HG03558 (cell line): ENCODE data around the gene IL20RA.
A peak's percentile ranks its signal among the peaks of the same experiment; 100 is the strongest.
"Not testable (repeated sequence)": the region's sequence is repeated elsewhere in the genome, so short reads cannot be mapped to it uniquely, and the experiment has no call there.

ENCODE experiments used
- ATAC-seq: cut with Tn5 transposase; IDR thresholded peaks from one replicate; pipeline ENCODE4 v1.9.1; 2021; ENCODE audit warnings: moderate number of reproducible peaks; ENCODE audit not compliant: unreplicated experiment; ENCODE audit errors: extremely low read depth

The IL20RA gene

DNA sequence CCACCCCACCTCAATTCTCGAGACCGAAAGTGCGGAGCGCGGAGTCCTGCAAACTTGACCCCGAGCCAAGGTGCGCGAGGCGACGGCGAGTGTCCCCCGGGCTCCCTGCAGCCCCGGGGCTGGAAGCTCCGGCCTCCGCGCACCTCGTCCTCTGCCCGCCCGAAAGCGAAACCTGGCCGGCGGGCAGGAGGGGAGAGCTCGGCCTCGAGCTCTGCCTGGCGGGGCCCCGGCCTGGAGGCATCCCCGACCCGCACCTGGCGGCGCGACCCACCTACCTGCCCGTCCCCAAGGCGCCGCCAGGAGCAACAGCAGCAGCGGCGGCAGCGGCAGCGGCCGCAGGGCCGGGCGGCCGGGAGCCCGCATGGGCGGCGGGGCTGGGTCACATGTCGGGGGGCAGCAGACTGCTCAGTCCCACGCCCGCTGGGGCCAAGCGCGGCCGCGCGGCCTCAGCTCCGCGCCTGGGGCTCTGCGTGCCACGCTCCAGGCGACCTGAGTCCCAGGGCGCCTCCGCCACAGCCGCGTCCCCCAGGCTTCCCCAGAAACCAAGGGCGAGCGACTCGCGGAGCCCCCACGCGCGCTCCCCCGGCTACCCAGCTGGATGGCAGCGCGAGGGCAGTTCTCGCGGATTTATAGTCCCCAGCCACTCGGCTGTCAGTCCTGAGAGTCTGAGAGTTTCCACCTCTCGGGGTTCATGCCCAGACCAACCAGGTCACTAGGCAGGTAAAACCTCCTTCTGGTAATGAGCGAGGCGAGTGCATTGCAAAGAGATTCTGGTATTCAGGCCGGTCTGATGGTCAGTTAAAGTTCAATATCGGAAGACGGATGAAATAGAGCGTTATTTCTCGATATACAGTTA, at the start of gene IL20RA:
IL20RA (minus strand) TSS at position 600 of the 856 bp plus-strand sequence; CDS start at position 363, 237 bp downstream.
- no peak for ATAC-seq

DNA sequence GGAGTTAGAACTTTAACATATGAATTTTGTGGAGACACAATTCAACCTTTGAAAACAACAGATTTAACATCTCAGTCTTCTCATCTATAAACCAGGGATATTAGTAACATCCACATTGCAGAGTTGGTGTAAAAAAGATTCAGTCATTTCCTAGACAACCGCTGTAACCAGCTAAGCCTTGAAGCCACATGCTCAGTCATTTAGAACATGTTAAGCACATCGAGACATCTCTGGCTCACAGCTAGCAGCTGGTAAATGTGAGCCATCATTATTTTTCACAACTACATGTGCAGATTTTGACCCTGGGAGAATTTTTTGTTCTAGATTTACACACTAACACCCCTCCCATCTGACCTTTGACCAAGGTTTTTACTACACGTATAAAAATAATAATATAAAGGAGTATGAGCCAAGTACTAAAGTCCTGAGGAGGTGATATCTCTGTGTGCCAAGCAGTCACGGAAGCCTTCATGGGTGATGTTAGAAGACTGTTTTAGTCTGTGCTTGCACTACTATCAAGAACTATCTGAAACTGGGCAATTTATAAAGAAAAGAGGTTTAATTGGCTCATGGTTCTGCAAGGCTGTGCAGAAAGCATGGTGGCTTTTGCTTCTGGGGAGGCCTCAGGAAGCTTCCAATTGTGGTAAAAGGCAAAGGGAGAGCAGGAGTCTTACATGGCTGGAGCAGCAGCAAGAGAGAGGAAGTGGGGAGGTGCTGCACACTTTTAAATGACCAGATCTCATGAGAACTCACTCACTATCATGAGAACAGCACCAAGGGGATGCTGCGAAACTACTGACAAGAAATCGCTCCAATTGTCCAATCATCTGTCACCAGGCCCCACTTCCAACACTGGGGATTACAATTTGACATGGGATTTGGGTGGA, 48.7 kb upstream of the IL20RA start:
- ATAC-seq: no peak

DNA sequence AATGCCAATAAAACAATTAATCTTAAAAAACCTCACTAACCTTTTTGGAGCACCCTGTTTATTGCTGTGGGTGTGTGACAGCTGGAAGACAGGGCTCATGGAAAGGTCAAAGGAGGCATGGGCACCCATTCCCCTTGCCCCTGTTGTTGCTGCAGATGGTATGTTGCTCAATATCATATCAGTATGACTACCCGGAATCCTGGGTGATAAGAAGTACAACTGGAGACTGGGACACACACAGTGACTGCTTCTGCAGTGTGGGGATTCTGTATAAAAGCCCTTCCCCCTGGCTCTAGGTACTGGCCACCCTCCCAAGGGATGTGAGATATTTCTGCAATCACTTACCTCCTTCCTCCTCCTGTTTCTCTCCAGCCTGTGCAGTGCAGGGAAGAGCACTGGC, 47.3 kb upstream of the IL20RA start:
- ATAC-seq: no peak

GRCh38 chr6:137089305-137089704, 44.5 kb upstream of the IL20RA start:
- ATAC-seq: no peak

GRCh38 chr6:137087902-137088301, 43.1 kb upstream of the IL20RA start:
- no peak for ATAC-seq

GRCh38 chr6:137086031-137086430, 41.3 kb upstream of the IL20RA start:
- ATAC-seq: no peak

- ATAC-seq: no peak
Observed at GRCh38 chr6:137084865-137085617, 40.3 kb upstream of the IL20RA start.

DNA sequence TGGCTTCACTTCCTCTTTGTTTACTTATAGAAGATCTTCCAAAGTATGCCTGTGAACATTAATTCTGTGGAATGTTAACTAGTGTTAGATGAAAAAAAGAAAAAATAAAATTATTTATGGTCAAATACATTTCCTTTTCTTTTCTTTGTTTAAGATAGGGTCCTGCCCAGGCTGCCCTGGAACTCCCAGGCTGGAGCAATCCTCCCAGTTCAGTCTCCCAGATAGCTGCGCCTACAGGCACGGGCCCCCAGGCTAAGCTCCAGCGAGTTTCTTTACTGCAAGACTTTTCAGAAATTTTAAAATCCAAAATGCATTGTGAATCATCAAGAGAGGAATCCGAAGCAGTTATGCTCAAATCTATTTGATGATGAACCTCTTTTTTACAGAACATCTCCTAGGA, 39.3 kb upstream of the IL20RA start:
- ATAC-seq: no peak

- ATAC-seq: no peak
Observed at GRCh38 chr6:137081997-137082396, 37.2 kb upstream of the IL20RA start.

GRCh38 chr6:137080711-137081110, 35.9 kb upstream of the IL20RA start:
- ATAC-seq: no peak

DNA sequence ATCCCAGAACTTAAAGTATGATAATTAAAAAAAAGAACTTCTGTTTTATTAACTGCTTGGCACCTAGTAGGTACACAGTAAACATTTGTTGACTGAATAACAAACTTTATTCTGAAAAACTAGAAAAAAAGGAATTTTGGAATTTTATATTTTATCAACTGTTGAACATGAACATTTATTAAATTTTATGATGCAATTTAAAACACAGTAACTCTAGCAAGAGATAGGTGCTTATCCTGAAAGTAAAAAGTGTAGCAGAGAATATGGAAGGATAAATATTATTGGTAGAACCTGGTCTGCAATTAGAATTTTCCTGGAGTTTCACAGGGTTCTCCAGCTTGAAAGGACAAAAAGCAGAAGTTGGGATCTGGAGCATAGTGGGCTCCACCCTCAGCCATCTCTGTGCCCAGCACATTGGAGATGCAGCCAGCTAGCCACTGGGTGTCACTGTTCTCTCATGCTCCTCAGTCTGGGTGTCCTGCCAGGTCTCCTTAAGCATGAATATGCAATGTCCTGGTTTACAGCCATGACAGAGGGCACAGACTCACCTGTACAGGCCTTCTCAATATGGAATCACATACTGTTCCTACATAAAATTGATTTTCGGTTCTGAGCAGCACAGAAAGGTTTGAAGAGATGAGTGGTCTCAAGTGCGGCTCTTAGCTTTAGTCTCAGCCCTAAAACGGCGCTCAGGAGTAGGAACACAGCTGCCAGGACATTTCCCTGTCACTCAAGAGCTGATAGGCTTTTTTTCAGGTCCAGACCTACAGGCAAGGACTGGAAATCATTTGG, 31.7 kb upstream of the IL20RA start:
- peak; percentile 99 for ATAC-seq

GRCh38 chr6:137075790-137076189, 31.0 kb upstream of the IL20RA start:
- not testable (repeated sequence) for ATAC-seq

- no peak for ATAC-seq
Observed at GRCh38 chr6:137070303-137070702, 25.5 kb upstream of the IL20RA start.

- no peak for ATAC-seq
Observed at GRCh38 chr6:137067399-137067798, 22.6 kb upstream of the IL20RA start.

GRCh38 chr6:137058037-137058436, 13.3 kb upstream of the IL20RA start:
- ATAC-seq: no peak

DNA sequence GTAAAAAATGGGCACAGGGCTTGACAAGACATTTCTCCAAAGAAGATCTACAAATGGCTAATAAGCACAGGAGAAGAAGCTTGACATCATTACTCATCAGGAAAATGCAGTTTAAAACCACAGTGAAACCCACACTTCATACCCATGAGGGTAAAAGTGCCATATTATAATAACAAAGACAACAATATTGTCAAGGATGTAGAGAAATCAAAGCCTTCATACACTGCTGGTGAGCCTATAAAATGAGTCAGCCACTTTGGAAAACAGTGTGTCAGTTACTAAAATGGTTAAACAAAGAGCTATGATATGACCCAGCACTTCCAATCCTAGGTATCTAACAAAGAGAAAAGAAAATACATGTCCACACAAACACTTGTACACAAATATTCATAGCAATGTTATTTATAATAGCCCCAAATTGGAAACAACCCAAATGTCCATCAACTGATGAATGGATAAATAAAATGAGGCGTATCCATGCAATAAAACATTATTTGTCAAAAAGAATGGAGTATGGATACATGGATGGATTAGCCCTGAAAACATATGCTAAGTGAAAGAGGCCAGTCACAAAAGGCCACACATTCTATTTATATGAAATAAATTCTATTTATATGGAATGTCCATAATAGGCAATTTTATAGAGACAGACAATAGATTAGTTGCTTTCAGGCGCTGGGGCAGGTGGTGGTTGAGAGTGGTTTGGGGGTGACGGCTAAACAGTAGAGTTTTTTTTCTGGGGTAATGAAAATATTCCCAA, 11.5 kb upstream of the IL20RA start:
- ATAC-seq: no peak

- no peak for ATAC-seq
Observed at GRCh38 chr6:137051790-137052472, 7.2 kb upstream of the IL20RA start.

GRCh38 chr6:137049095-137049494, 4.3 kb upstream of the IL20RA start:
- no peak for ATAC-seq
